ENCODE results near the gene ARHGEF12. TPM values are rescaled to one million over a fixed set of nuclear protein-coding genes. Genes with fewer than 3 reads are reported as not detected.

Gene ARHGEF12
- total and polyA plus RNA-seq, 5 donors from 2014 or later = 3.2 to 29.7 (median 6.3) TPM

DNA sequence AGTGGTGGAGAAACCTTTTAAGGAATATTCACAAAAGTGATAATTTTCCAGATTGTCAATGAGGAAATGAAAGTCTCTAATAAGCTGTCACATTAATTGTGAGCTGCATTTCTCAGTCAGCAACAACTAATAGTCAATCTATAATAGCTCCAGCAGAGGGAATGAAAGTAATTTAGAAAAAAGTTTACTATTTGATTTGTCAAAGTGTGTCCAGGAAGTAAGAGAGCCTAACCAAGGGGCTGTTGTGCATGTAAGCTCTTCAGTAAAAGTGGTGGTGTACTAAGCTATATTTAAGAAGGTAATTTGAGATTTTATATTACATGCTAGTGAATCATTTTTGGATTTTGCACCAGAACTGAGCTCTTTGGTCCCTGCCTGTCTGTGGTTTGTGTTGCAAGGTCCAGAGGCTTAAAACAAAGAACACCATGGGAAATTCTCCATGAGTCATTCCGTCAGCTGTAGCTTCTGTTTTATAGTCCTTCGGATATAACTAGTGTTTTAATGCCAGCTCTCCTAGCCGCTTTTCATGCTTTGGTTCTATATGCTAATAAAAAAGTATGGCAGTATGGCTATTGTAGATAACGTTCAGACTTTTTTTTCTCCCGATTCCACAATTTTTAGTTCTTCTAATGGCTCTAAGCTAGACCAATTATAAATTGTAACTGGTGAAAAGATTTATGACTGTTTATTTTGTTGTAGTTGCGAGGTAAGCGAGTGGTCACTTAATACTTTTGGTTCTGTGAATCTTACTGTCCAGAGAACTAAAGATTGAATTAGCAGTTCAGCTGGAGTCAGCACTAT lies 64.6 kb downstream of the ARHGEF12 start:
- Histone ChIP-seq H3K4me3 (ENCODE audit: low read depth, low read length) (no peak overlapping the region), H3K27me3 (ENCODE audit: control insufficient read depth, insufficient read depth, low read length) (no peaks in the 10 kb centered on the region), H3K4me1 (ENCODE audit: control insufficient read depth, insufficient read depth, low read length, poor library complexity, severe bottlenecking) (no peaks in the 10 kb centered on the region), H3K27ac (ENCODE audit: insufficient read depth, low read length, poor library complexity, severe bottlenecking) (no peak overlapping the region), H3K36me3 (ENCODE audit: control insufficient read depth, insufficient read depth, low read length) (no peaks in the 10 kb centered on the region), H3K9me3 (ENCODE audit: control insufficient read depth in 2 of 2, low read length in 2 of 2) (no peaks in the 10 kb centered on the region)
- H3K27me3 Mint-ChIP-seq = peaks cover 5% of the 10 kb centered on the region
- H3K36me3 Mint-ChIP-seq = no peaks in the 10 kb centered on the region
- H3K27ac Mint-ChIP-seq = no peak overlapping the region
- H3K9me3 Mint-ChIP-seq = peaks cover 0 to 2% (median 0%) of the 10 kb centered on the region in 7 donors
- no peak overlapping the region for H3K4me3 Mint-ChIP-seq
- DNase-seq (no peak), ATAC-seq (ENCODE audit: low read depth in 2 of 2) (no peak)
- H3K4me1 Mint-ChIP-seq = peaks cover 0 to 5% (median 0%) of the 10 kb centered on the region in 4 donors

DNA sequence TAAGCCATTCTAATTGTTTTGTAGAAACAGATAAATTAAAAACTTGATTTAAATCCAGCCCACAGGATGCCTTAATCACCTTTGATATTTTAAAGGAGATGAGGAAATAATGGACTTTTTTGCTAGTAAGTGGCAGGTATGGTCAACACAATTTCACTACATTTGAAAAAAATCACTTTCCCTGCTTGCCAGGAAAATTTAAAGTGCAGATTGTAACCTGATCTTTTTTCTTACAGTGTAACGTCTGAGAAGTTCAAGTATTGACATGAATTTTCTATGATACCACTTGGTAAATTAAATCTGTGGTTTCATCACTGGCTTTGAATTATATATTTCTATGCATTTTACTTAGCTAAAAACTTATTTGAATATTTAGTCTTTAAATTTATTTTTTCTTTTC lies 65.3 kb downstream of the ARHGEF12 start:
- H3K4me3 ChIP-seq (ENCODE audit: low read depth, low read length) = no peak overlapping the region
- no peaks in the 10 kb centered on the region for H3K27me3 ChIP-seq (ENCODE audit: control insufficient read depth, insufficient read depth, low read length)
- Mint-ChIP-seq H3K27me3 (peaks cover 5% of the 10 kb centered on the region), H3K9me3 (peaks cover 0 to 2% (median 0%) of the 10 kb centered on the region in 7 donors), H3K36me3 (no peaks in the 10 kb centered on the region), H3K27ac (no peak overlapping the region), H3K4me1 (peaks cover 0 to 5% (median 0%) of the 10 kb centered on the region in 4 donors), H3K4me3 (no peak overlapping the region)
- ATAC-seq (ENCODE audit: low read depth in 2 of 2) = no peak
- no peak overlapping the region for H3K27ac ChIP-seq (ENCODE audit: insufficient read depth, low read length, poor library complexity, severe bottlenecking)
- no peaks in the 10 kb centered on the region for H3K9me3 ChIP-seq (ENCODE audit: control insufficient read depth in 2 of 2, low read length in 2 of 2)
- H3K4me1 ChIP-seq (ENCODE audit: control insufficient read depth, insufficient read depth, low read length, poor library complexity, severe bottlenecking) = no peaks in the 10 kb centered on the region
- no peaks in the 10 kb centered on the region for H3K36me3 ChIP-seq (ENCODE audit: control insufficient read depth, insufficient read depth, low read length)
- DNase-seq = no peak

DNA sequence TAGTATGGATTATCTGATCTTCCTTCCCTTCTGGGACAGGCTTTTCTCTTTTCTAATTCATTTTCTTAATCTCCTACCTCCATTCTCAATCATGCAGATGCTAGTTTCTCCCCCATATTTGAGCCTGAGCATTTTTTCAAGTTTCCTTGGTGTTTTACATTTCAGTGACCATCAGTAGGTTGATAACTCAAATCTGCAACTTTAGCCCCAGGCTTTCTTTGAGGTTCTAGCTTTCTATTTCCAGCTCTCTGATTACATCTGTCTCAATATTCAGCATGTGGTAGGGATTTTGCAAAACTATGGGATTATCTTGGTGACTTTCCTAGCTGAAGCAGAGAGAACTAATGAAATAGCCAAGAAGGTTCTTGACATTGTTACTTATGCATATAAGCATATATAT lies 67.8 kb downstream of the ARHGEF12 start:
- Mint-ChIP-seq H3K36me3 (no peaks in the 10 kb centered on the region), H3K9me3 (peaks cover 0 to 2% (median 0%) of the 10 kb centered on the region in 7 donors), H3K4me1 (peaks cover 0 to 5% (median 0%) of the 10 kb centered on the region in 4 donors), H3K27ac (no peak overlapping the region), H3K27me3 (peaks cover 5% of the 10 kb centered on the region), H3K4me3 (no peak overlapping the region)
- Histone ChIP-seq H3K4me3 (ENCODE audit: low read depth, low read length) (no peak overlapping the region), H3K27me3 (ENCODE audit: control insufficient read depth, insufficient read depth, low read length) (no peaks in the 10 kb centered on the region), H3K27ac (ENCODE audit: insufficient read depth, low read length, poor library complexity, severe bottlenecking) (no peak overlapping the region), H3K36me3 (ENCODE audit: control insufficient read depth, insufficient read depth, low read length) (no peaks in the 10 kb centered on the region), H3K4me1 (ENCODE audit: control insufficient read depth, insufficient read depth, low read length, poor library complexity, severe bottlenecking) (no peaks in the 10 kb centered on the region), H3K9me3 (ENCODE audit: control insufficient read depth in 2 of 2, low read length in 2 of 2) (no peaks in the 10 kb centered on the region)
- ATAC-seq (ENCODE audit: low read depth in 2 of 2) = no peak
- no peak for DNase-seq

DNA sequence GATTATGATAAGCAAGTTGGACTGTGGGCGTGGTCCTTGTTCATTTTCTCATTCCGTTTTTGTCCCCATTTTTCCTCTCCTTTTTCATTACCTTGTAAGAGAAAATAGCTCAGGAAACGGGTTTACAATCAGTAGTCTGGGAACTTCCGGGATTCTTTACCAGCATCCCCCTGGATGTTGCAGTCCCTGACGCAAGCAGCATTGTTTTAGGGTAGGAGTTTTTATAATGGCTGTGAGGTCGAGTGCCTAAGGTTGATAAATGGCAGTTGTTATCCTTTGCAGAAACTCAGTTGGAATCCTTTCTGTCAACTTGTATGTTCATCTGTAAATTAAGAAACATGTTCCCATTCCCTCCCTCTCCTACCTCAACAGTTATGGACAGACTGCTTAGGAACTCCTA lies 68.3 kb downstream of the ARHGEF12 start:
- H3K9me3 Mint-ChIP-seq = peaks cover 0 to under 1% (median 0%) of the 10 kb centered on the region in 7 donors
- DNase-seq (no peak), ATAC-seq (ENCODE audit: low read depth in 2 of 2) (no peak)
- no peaks in the 10 kb centered on the region for H3K27me3 ChIP-seq (ENCODE audit: control insufficient read depth, insufficient read depth, low read length)
- no peaks in the 10 kb centered on the region for H3K9me3 ChIP-seq (ENCODE audit: control insufficient read depth in 2 of 2, low read length in 2 of 2)
- H3K27ac Mint-ChIP-seq = no peak overlapping the region
- H3K4me1 Mint-ChIP-seq = peaks cover 0 to 2% (median 0%) of the 10 kb centered on the region in 4 donors
- no peaks in the 10 kb centered on the region for H3K36me3 ChIP-seq (ENCODE audit: control insufficient read depth, insufficient read depth, low read length)
- H3K4me1 ChIP-seq (ENCODE audit: control insufficient read depth, insufficient read depth, low read length, poor library complexity, severe bottlenecking) = no peaks in the 10 kb centered on the region
- no peak overlapping the region for H3K4me3 Mint-ChIP-seq
- H3K27me3 Mint-ChIP-seq = peaks cover 5% of the 10 kb centered on the region
- no peak overlapping the region for H3K27ac ChIP-seq (ENCODE audit: insufficient read depth, low read length, poor library complexity, severe bottlenecking)
- H3K4me3 ChIP-seq (ENCODE audit: low read depth, low read length) = no peak overlapping the region
- no peaks in the 10 kb centered on the region for H3K36me3 Mint-ChIP-seq

DNA sequence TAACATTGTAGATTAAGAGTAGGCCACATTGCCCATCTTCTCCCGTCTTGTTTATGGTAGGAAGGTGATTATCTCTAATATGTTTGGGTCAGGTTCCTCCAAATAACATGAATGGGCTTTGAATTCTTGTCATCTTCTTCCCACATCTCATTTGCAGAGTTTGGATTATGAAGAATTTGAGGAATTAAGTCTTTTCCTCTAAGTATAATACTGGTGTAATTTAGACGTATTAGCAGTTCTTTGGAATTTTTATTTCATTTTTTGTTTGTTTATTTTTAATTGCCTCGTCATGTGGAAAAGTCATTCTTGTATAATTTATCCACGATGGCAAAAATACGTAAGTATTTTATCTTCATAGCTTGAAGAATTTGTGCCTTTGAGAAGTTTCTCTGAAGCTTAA lies 73.4 kb downstream of the ARHGEF12 start:
- DNase-seq = no peak
- Histone ChIP-seq H3K27ac (ENCODE audit: insufficient read depth, low read length, poor library complexity, severe bottlenecking) (no peak overlapping the region), H3K27me3 (ENCODE audit: control insufficient read depth, insufficient read depth, low read length) (no peaks in the 10 kb centered on the region), H3K9me3 (ENCODE audit: control insufficient read depth in 2 of 2, low read length in 2 of 2) (no peaks in the 10 kb centered on the region), H3K36me3 (ENCODE audit: control insufficient read depth, insufficient read depth, low read length) (peaks cover 5% of the 10 kb centered on the region), H3K4me3 (ENCODE audit: low read depth, low read length) (no peak overlapping the region), H3K4me1 (ENCODE audit: control insufficient read depth, insufficient read depth, low read length, poor library complexity, severe bottlenecking) (no peaks in the 10 kb centered on the region)
- Mint-ChIP-seq H3K9me3 (no peaks in the 10 kb centered on the region), H3K4me3 (no peak overlapping the region), H3K4me1 (peaks cover 0 to 8% (median 5%) of the 10 kb centered on the region in 4 donors), H3K27me3 (peaks cover 4% of the 10 kb centered on the region), H3K36me3 (no peaks in the 10 kb centered on the region), H3K27ac (no peak overlapping the region)
- no peak for ATAC-seq (ENCODE audit: low read depth in 2 of 2)

DNA sequence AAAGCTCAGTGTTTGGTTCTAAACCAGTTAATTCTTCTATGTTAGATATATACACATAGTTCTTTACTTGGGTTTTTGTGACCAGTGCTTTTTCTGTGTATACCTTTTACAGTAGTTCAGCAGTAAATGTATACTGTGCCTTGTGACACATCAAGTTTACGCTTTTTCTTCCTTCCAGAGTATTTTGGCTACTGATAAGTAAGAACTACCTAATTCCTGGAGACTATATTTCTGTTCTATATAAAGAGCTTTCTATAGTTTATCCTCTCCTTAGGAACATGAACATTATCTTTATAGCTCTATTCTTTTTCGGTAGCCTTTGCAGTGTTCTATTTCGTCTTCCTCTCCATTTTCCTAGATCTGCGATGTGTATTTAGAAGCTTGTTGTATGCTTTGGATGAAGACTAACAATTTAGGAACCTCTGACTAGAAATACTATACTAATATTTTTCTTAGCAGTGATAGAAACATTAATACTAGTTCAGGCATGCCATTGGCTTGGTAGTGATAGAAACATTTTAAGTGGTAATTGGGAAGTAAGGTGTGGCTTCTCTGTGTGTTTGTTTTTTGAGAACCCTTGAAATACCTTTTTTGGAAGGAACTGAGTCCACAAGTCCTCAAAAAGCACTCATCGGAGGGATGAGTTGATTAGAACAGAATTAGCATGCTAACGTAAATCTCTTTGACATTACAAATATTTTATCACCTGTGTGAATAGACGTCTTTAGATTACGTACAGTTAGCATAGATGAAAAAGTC lies 74.6 kb downstream of the ARHGEF12 start:
- no peak for DNase-seq

DNA sequence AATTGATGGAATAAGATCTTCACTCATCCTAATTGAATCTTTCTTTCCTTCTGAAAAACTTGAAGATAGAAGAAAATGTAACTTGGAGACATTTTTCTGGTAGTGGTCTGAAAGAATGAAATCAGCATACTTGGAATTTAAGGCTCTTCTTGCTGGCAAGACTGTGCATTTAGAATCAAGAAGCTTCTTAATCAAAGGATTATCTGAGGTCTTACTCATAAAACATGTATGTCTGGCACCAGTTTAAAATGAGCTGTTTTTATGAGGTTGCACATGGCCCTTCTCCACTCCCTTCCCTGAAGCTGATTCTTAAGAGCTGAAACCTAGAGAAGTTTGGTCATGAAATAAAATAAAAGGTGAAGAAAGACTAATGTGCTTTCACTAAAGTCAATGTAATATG lies 77.3 kb downstream of the ARHGEF12 start:
- Mint-ChIP-seq H3K36me3 (no peaks in the 10 kb centered on the region), H3K27ac (no peak overlapping the region), H3K4me1 (peaks cover 0 to 8% (median 7%) of the 10 kb centered on the region in 4 donors), H3K4me3 (no peak overlapping the region), H3K27me3 (peaks cover 4% of the 10 kb centered on the region), H3K9me3 (no peaks in the 10 kb centered on the region)
- DNase-seq (no peak), ATAC-seq (ENCODE audit: low read depth in 2 of 2) (no peak)
- Histone ChIP-seq H3K4me1 (ENCODE audit: control insufficient read depth, insufficient read depth, low read length, poor library complexity, severe bottlenecking) (no peaks in the 10 kb centered on the region), H3K27ac (ENCODE audit: insufficient read depth, low read length, poor library complexity, severe bottlenecking) (no peak overlapping the region), H3K27me3 (ENCODE audit: control insufficient read depth, insufficient read depth, low read length) (no peaks in the 10 kb centered on the region), H3K9me3 (ENCODE audit: control insufficient read depth in 2 of 2, low read length in 2 of 2) (no peaks in the 10 kb centered on the region), H3K4me3 (ENCODE audit: low read depth, low read length) (no peak overlapping the region), H3K36me3 (ENCODE audit: control insufficient read depth, insufficient read depth, low read length) (peaks cover 5% of the 10 kb centered on the region)

More for the DNA sequence above, 74.6 kb downstream of the ARHGEF12 start:
- Mint-ChIP-seq H3K27ac (no peak overlapping the region), H3K36me3 (no peaks in the 10 kb centered on the region), H3K9me3 (no peaks in the 10 kb centered on the region), H3K4me3 (no peak overlapping the region), H3K27me3 (peaks cover 4% of the 10 kb centered on the region), H3K4me1 (peaks cover 0 to 8% (median 5%) of the 10 kb centered on the region in 4 donors)
- Histone ChIP-seq H3K4me3 (ENCODE audit: low read depth, low read length) (no peak overlapping the region), H3K4me1 (ENCODE audit: control insufficient read depth, insufficient read depth, low read length, poor library complexity, severe bottlenecking) (no peaks in the 10 kb centered on the region), H3K36me3 (ENCODE audit: control insufficient read depth, insufficient read depth, low read length) (peaks cover 5% of the 10 kb centered on the region), H3K27ac (ENCODE audit: insufficient read depth, low read length, poor library complexity, severe bottlenecking) (no peak overlapping the region), H3K27me3 (ENCODE audit: control insufficient read depth, insufficient read depth, low read length) (no peaks in the 10 kb centered on the region), H3K9me3 (ENCODE audit: control insufficient read depth in 2 of 2, low read length in 2 of 2) (no peaks in the 10 kb centered on the region)
- ATAC-seq (ENCODE audit: low read depth in 2 of 2) = no peak

Data from CD4-positive, CD25-positive, alpha-beta regulatory T cell (primary cell).